CMK (cell line): ENCODE measurements around the gene OARD1.

Experiments
- DNase-seq: peaks from one replicate; pipeline ENCODE4 v3.0.0-alpha.2; 2010; ENCODE audit warnings: low read depth

Gene OARD1

DNA sequence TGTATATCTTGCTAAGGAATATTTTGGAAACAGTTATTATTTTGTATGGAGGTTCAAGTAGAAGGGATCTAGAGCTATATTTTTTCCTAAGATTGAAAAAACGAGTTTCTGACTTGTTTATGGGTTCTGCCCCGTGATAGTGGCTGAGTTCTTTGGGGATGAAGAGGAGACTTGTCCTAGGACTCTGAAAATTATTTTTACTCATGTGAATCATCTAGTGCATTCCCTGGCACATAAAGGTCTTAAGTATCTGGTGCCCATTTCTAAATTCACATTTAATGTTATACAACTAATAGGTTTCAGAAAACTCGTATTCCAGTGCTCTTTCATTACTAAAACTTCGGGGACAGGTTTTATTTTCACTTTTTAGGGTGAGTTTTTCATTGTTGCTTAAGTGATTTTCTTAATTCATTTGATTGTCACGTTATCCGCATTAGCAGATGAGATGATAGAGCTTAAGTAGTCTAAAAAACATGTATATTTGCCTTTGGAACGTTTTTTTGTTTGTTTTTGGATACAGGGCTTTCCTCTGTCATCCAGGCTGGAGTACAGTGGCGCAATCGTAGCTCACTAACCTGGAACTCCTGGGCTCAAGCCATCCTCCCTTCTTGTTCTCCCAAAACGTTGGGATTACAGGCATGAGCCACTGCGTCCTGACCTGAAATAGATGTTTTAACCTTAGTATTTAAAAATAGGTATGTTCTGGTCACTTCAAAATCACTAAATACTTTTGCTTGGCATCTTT lies 2.7 kb upstream of the OARD1 start:
- no peak for DNase-seq

- DNase-seq, result no peak
These were observed 2.0 kb upstream of the OARD1 start for GRCh38 chr6:41073968-41074691.

DNA sequence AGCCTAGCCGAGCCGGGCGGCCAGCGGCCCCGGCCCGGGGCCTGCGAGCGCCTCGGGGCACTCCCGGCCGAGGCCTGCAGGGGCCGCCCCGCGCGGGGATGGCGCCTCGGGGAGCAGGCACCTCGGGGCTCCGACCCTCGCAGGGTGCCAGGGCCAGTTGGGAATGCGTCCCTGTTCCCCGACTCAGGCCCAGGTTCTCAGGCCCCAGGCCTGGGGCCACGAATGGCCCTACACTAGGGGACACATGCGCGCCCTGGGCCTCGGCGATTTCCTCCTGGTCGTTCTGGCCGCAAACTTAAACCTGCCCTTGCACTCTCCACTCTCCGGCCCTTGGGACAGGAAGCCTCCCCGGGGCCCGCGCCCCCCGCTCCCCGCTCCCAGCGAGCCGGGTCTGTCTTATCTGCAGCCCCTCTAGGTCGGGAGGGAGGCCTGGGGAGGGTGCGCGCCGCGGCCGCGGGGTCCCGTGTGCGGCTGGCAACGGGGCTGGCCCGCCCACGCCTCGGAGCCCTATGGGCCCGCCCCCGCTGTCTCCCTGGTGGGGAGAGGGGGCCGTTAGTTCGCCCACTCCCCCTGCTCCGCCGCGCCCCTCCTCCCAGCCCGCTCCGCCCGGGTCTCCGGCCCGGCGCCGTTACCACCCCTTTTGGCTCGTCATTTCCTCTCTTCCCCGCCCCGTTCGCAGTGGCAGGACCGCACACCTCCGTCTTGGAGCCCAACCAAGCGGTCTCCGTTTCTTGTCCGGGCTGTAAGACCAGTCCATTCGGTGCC lies 1.2 kb upstream of the OARD1 start:
- DNase-seq, result peak; percentile 56

DNA sequence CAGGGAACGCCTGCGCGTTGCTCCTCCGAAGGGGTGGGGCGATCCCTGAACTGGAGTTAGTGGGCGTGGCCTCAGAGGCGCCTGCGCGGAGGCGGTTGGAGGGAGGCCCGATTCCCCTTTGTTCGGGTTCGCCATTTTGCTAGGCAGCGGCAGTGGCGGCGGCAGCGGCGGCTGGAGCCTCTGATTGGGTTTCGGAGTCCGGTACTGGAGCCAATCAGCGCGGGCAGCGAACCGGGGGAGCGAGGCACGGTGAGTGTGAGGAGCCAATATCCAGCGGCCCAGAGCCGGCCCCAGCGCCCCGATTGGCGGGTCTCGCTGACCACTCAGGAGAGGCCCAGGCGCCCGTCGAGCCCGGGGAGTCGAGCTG lies 663 bp upstream of the OARD1 start, which contains the start of gene NFYA:
Gene NFYA (plus strand): TSS at position 139 of the 367 bp plus-strand sequence. CDS start 6,116 bp downstream, outside the sequence.
- DNase-seq, result no peak

DNA sequence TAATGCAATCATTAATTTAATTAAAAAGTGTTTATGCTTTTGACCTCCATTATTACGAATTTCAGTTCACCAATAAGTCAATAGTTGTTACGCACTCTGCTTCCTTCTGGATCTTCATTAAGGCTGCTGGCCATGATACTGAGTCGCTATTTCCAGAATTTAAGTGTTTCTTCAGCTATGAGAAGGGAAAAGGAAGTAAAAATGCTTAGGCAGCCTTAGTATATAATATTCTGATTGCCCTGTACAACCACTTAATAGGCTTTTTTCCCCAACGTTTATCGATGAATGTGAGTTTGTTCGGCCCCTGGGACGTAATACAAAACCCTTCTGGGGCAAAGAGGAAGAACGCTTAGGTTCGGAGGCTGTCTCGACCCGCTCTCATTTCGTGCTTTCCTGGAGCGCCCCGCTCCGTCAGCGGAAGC lies 644 bp downstream of the OARD1 start:
- DNase-seq, result no peak

DNA sequence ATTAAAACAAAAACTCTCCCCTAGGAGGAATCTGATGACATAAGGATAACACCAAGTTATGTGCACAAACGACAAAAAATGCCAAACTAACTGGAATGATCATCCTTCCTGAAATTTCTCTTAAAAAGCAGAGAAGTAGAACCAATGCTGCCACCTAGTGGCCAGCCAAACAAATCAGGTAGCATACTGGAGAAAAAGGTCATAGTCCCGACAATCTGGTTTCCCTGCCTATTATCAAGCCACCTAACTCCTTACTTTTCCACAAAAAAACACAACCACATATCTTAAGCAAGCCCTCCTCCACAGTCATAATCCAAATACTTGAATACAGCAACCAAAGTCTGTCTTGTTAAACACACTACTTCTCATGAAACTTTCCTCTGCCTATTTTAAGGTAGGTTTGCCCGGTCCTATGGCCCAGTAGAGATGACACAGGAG lies 5.3 kb downstream of the OARD1 start:
- peak; percentile 55 for DNase-seq

DNA sequence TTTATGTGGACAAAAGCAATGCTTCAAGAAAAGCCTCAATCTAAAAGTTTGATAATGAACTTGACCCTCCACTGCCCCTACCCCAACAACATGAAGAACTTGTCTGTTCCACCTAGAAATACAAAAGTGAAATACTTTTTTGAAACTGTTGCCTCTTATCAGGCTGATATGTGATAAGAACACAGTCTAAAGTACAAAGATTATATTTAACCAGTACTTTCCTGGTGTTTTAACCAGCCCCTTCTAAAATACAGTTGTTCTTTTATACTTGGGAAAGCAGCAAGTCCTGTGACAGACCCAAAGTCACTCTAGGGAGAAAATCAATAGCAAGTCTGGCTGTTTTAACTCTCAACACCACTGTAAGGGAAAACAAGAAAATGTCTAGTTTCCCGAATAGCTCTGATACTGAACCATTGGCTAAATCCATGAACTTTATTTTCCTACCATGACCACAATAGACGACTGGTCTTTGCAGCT lies 6.6 kb downstream of the OARD1 start:
- DNase-seq, result no peak

DNA sequence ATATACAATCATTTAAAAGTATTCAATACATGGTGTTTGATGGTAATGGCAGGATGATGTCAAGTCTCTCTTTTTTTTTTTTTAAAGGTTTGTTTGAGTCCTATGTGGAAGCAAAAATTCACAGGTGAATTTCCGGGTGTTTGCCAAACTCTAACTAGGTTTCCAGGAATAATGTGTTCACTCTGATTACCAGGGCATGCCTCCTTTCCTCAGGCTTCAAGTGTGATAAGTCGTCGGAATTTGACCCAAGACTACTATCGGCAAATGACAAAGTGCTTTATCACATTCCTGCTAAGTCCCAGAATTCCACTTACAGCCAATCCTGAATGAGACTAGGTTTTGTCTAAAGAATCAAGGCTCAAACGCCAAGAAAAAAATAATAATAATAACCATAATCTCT lies 7.3 kb downstream of the OARD1 start:
- no peak for DNase-seq

GRCh38 chr6:41063884-41064285 lies 8.3 kb downstream of the OARD1 start:
- no peak for DNase-seq

GRCh38 chr6:41062056-41062455 lies 10.1 kb downstream of the OARD1 start:
- no peak for DNase-seq

- DNase-seq, result no peak
These were observed 10.9 kb downstream of the OARD1 start for GRCh38 chr6:41061196-41061726.

GRCh38 chr6:41059556-41059955 lies 12.6 kb downstream of the OARD1 start:
- no peak for DNase-seq

- DNase-seq, result no peak
These were observed 13.4 kb downstream of the OARD1 start for GRCh38 chr6:41058783-41059181.

- no peak for DNase-seq
These were observed 15.2 kb downstream of the OARD1 start for GRCh38 chr6:41056768-41057490.

- no peak for DNase-seq
These were observed 17.0 kb downstream of the OARD1 start for GRCh38 chr6:41055149-41055548.

DNA sequence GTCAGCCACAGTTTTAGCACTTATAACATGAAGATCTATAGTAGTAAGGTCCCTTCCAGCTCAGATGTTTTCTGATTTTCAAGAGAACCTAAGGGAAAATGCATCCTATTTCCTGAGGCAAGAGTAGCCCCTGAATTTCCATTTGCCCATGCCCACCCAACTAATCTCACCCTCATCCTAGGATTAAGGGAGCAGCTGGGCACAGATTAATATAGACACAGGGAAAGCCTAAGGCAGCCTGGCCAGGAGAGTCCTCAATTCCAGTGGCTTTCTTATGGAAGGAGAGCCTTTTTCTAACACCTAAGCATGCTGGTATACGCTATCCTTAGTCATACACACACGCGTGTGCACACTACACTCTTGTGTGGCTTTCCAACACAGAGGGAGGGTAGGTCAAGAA lies 17.6 kb downstream of the OARD1 start:
- no peak for DNase-seq

DNA sequence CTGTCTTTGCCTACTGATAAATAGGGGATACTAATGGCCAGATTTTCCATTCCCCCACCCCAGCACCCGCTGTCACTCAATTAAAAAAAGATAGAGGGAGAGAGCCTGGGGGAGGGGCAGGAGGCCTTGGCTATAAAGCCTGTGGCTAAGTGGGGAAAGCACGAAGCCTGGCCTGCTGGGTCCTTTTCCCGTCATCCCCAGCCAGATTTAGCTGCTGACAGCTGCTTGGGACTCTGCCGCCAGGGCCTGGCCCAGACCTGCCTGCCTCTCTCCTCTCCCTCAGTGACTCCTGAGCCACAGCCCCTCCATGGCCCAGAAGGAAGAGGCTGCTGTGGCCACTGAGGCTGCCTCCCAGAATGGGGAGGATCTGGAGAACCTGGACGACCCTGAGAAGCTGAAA lies 19.1 kb downstream of the OARD1 start, which contains the start of gene APOBEC2:
Gene APOBEC2 (plus strand): TSS at position 162 of the 400 bp plus-strand sequence. CDS start 146 bp downstream, at position 308.
- no peak for DNase-seq

- DNase-seq, result no peak
These were observed 20.3 kb downstream of the OARD1 start for GRCh38 chr6:41051873-41052272.

DNA sequence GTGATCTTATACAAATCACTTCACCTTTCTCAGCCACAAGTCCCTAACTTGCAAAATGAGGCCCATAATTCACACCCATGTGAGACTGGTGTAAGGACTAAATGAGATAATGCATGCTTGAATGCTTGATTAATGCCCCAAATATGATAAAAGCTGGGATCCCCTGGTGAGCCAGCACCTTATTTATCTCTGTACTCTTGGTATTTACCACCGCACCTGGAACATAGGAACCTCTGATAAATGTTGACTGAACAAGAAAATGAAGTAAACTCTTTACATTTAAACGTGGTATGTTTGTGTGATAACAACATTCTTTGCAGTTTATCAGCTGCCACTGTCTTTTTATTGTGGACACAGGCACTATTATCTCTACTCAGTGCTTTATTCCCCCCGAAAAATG lies 21.6 kb downstream of the OARD1 start:
- DNase-seq, result no peak

GRCh38 chr6:41049955-41050354 lies 22.2 kb downstream of the OARD1 start:
- DNase-seq, result no peak

DNA sequence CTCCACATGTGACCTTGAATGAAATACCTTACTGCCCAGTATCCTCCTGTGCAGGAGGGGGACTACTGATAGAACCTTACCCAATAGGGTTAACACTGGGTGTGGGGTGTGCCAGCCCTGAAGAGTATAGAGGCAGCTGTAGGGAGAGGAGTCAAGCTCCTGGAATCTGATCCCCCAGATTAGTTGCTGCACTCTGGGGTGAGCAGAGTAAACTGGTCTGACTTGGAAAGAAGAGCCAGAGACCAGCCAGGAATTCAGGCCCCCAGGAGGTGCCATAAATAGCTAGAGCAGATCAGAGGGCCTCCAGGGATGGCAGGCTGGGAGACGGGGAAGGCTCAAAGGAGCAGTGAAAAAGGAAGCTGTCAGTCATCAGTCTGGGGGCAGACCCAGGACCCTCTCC lies 22.6 kb downstream of the OARD1 start:
- no peak for DNase-seq
